GM12874 (cell line): ENCODE results near the gene SERPINA12.

ENCODE experiments used
- TF ChIP-seq, protein P1 (sequence below): IDR thresholded peaks from 2 replicates; pipeline ENCODE4 v1.5.1; 2011; ENCODE audit warnings: low read depth, mild to moderate bottlenecking, control low read depth, low read length, moderate library complexity; ENCODE audit not compliant: insufficient read depth

Gene SERPINA12

DNA sequence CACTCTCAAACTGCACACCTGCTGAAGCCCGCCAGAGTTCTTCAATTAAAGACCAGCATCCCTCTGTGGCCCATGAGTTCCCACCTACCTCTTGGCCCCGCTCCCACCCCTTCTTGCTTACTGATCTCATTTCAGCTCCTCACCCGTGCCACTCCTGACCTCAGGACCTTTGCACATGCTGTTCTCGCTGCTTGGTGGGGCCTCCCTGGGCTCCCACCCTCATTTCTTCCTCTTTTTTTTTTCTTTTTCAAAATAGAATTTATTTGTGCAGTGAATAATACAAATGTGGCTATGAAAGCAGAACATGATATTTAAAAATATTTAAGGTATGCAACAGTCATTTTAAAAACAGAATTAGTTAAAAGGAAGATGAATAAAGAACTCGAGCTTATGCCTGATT lies 24.8 kb downstream of the SERPINA12 start:
- TF ChIP-seq, protein P1, sequence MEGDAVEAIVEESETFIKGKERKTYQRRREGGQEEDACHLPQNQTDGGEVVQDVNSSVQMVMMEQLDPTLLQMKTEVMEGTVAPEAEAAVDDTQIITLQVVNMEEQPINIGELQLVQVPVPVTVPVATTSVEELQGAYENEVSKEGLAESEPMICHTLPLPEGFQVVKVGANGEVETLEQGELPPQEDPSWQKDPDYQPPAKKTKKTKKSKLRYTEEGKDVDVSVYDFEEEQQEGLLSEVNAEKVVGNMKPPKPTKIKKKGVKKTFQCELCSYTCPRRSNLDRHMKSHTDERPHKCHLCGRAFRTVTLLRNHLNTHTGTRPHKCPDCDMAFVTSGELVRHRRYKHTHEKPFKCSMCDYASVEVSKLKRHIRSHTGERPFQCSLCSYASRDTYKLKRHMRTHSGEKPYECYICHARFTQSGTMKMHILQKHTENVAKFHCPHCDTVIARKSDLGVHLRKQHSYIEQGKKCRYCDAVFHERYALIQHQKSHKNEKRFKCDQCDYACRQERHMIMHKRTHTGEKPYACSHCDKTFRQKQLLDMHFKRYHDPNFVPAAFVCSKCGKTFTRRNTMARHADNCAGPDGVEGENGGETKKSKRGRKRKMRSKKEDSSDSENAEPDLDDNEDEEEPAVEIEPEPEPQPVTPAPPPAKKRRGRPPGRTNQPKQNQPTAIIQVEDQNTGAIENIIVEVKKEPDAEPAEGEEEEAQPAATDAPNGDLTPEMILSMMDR: no peak

DNA sequence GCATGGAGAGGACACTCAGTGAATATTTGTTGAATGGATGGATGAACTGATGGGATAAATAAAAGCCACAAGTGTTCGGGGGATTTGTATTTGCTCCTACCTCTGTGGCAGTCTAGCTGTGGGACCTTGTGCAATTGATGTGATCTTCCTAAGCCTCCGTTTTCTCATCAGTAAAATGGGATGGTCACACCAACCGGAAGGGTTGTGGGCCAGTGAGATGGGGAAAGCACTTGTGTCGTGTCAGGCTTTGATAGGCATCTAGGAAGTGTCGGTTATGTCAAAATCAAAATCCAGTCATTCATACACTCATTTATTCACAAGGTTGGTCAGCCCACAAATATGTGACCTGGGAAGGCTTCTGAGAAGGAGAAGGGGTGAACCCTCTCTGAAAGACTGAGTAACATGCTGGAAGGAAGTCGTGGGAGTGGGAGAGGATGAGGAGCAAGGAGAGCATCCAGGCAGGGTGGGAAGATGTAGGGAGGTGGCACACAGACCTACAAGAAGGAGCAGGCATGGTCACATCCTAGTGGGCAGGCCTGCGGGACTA lies 25.5 kb downstream of the SERPINA12 start:
- TF ChIP-seq, protein P1: no peak

DNA sequence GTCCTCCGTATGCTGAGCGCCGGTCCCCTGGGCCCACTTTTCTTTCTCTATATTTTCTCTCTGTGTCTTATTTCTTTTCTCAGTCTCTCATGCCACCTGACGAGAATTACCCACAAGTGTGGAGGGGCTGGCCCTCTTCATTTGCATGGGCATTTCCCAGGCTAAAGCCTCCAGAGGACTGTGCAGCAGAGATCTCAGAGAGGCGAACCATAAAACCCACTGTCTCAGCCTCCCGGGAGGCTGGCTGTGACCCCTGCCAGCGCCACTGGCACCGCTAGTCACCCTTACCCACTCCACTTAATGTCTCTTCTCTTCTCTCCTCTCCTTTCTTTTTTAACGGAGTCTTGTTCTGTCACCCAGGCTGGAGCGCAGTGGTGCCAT lies 26.2 kb downstream of the SERPINA12 start:
- TF ChIP-seq, protein P1: no peak

DNA sequence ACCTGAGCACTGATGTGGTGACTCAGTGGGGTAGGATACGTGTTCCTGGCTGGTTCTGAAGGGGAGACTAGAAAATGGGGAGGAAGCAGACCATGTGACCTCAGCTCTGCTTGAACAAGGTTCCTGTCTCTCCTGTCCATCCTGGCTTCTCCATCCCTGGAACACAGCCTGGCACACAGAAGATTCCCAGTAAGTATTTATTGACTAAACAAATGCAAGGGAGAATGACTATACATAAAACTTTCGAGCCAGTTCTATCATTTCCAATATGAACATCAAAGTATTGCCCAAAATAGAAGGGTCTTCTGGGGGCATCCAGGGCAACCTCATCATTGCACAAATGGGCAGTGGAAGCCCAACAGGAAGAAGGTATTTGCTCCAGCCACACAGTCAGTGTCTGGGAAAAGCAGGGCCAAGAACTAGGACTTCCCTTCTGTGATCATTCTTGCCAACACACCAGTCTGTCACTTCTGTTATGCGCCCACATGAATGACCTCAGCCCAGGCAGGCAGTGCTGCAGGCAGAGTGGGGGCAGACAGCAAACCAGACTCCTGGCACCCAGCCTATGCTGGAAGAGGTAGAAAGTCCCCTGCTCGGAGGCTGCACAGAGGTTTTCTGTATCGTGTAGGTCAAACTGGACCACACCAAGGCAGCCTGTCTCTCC lies 27.7 kb downstream of the SERPINA12 start:
- TF ChIP-seq, protein P1: no peak

DNA sequence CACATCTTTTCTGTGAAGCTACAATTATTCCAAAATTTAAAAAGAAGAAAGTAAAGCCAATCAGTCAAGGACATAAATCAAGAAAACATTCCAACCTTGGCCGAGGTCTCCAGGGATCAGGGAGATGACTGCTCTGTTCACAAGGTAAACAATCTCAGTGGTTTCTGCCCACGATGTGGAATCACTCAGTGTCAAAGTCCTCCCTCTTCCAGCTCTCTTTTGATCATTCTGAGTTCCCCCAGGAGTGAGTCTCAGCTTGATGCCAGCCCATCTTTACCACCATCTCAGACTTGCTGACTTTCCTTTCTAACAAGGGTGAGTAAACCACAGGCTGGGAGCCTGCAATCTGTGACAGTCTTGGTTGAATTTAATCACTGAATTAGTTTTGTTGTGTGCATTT lies 28.5 kb downstream of the SERPINA12 start:
- TF ChIP-seq, protein P1: no peak

DNA sequence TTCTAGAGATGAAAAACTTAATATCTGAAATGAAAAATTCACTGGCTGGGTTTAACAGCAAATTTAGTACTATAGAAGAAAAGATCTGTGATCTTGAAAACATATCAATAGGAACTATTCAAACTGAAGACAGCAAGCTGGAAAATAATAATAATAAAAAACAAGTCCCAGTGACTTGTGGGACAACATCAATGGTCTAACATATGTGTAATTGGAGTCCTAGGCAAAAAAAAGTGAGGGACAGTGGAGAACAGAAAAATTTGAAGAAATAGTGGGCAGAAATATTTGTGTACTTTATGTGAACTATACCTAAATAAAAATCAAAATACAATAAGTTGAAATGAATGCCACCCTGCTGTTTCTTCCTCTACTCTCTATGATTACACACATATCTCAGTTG lies 30.8 kb downstream of the SERPINA12 start:
- TF ChIP-seq, protein P1: no peak

DNA sequence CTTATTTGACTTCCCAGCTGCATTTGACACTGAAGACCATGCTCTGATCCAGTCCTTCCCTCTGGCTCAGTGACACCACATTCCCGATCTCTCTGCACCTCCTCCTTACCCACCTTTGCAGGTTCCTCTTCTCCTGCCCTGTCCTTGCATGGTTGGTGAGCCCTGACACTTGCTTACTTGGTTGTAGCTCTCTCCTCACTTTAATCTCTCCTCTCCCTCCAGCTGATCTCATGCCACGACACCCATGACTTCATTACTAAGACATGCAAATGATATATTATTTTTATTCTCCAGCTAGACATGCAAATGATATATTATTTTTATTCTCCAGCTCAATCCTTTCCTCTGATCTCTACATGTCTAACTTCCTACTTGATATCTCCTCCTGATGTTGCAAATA lies 33.2 kb downstream of the SERPINA12 start, which contains the start of gene SERPINA9:
TSS of gene SERPINA9 (minus strand) at position 175 of the 400 bp plus-strand sequence. CDS start 6,357 bp downstream, outside the sequence.
- TF ChIP-seq, protein P1: no peak
